ENCODE data around the gene MMP20. TPM values are rescaled to one million over a fixed set of nuclear protein-coding genes. Genes with fewer than 3 reads are reported as not detected.

MMP20 gene
- polyA plus RNA-seq, 2 of the 4 experiments (the other 2 are of a cell fraction), result not detected

DNA sequence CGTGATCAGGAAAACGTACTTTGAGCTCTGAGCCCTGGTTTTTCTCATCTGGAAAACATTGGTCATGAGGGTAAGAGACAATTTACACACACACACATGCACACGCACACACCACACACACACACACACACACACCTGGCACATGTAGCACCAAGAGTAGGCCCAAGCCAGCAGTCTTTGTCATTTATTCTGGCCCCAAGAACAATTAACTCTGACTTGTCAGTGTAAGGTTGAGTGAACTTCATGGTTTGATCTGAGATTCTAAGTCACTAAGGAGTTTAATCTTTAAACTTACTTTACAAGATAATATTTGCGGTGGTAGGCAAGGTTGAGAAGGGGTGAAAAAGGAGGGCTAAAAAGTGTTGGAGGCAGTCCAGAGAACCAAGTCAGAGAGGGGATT is 44.1 kb downstream of the MMP20 start (continued):
- TF ChIP-seq, protein P1, sequence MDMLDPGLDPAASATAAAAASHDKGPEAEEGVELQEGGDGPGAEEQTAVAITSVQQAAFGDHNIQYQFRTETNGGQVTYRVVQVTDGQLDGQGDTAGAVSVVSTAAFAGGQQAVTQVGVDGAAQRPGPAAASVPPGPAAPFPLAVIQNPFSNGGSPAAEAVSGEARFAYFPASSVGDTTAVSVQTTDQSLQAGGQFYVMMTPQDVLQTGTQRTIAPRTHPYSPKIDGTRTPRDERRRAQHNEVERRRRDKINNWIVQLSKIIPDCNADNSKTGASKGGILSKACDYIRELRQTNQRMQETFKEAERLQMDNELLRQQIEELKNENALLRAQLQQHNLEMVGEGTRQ (IDR thresholded peaks at IDR 0.05), result no peak
- no peak for TF ChIP-seq HOXB5 (CRISPR knock-in tag; IDR thresholded peaks at IDR 0.05)

DNA sequence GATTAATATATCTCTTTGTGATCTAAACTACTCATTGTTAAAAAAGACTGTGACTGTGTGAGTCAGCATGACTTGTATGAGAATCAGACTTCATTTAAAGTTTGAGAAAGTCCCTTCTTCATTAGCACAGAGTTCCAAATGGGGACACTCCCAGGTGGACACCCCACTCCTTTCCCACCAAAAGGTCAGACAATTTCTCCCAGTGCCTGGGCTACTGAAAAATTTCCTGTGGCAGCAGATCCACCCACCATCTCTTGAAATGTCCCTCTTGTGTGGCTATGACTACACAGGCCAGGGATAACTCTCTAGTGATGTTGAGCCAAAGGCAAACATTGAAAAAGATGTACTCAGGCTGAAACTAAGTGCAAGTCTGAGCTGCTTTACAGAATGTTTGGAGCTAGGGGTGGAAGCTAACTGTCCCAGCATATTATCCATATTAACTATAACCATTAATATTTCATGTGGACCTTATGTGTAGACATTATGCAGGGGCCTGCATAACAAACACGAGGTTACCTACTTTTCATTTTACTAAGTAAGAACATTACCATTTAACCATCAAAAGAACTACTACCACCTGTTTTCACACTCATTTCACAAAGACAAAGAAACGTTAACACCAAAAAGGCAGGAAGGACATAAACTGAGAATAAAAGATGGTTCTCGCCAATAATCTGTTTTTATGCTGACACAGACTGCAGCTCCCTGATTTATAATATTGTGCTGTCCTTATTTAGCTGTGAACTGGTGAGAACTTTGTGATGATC is 44.8 kb downstream of the MMP20 start:
- TF ChIP-seq CHD4 (IDR thresholded peaks at IDR 0.05; ENCODE audit: borderline replicate concordance), result no peak
- TF ChIP-seq HDAC2 (IDR thresholded peaks at IDR 0.05), result no peak
- TF ChIP-seq MYC (IDR thresholded peaks at IDR 0.05; ENCODE audit: borderline replicate concordance, low read length), result no peak
- no peak for TF ChIP-seq MAZ (IDR thresholded peaks at IDR 0.05; ENCODE audit: borderline replicate concordance, low read depth, low read length)
- no peak for TF ChIP-seq KDM1A (IDR thresholded peaks at IDR 0.05; ENCODE audit: low read depth)
- TF ChIP-seq ZSCAN20 (CRISPR knock-in tag; IDR thresholded peaks at IDR 0.05), result no peak
- TF ChIP-seq ZFP36 (IDR thresholded peaks at IDR 0.05; ENCODE audit: borderline replicate concordance, partially characterized antibody), result no peak
- TF ChIP-seq JUNB (IDR thresholded peaks at IDR 0.05), result no peak
- TF ChIP-seq RAD21 (conservative IDR thresholded peaks at IDR 0.05 in 1 of 2, IDR thresholded peaks at IDR 0.05 in 1 of 2), result no peak
- no peak for TF ChIP-seq FOSB (CRISPR knock-in tag; IDR thresholded peaks at IDR 0.05)
- TF ChIP-seq, protein P2, sequence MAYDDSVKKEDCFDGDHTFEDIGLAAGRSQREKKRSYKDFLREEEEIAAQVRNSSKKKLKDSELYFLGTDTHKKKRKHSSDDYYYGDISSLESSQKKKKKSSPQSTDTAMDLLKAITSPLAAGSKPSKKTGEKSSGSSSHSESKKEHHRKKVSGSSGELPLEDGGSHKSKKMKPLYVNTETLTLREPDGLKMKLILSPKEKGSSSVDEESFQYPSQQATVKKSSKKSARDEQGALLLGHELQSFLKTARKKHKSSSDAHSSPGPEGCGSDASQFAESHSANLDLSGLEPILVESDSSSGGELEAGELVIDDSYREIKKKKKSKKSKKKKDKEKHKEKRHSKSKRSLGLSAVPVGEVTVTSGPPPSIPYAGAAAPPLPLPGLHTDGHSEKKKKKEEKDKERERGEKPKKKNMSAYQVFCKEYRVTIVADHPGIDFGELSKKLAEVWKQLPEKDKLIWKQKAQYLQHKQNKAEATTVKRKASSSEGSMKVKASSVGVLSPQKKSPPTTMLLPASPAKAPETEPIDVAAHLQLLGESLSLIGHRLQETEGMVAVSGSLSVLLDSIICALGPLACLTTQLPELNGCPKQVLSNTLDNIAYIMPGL (CRISPR knock-in tag; IDR thresholded peaks at IDR 0.05; ENCODE audit: borderline replicate concordance), result no peak
- TF ChIP-seq, protein P3, sequence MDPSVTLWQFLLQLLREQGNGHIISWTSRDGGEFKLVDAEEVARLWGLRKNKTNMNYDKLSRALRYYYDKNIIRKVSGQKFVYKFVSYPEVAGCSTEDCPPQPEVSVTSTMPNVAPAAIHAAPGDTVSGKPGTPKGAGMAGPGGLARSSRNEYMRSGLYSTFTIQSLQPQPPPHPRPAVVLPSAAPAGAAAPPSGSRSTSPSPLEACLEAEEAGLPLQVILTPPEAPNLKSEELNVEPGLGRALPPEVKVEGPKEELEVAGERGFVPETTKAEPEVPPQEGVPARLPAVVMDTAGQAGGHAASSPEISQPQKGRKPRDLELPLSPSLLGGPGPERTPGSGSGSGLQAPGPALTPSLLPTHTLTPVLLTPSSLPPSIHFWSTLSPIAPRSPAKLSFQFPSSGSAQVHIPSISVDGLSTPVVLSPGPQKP (IDR thresholded peaks at IDR 0.05; ENCODE audit: low read depth, low read length), result no peak
- no peak for TF ChIP-seq EHF (CRISPR knock-in tag; IDR thresholded peaks at IDR 0.05)
- no peak for TF ChIP-seq EP300 (IDR thresholded peaks at IDR 0.05)
- TF ChIP-seq NFE2L2 (conservative IDR thresholded peaks at IDR 0.05; ENCODE audit: low read length), result no peak
- no peak for TF ChIP-seq NR3C1 (IDR thresholded peaks at IDR 0.05)
- TF ChIP-seq, protein P4, sequence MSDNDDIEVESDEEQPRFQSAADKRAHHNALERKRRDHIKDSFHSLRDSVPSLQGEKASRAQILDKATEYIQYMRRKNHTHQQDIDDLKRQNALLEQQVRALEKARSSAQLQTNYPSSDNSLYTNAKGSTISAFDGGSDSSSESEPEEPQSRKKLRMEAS (IDR thresholded peaks at IDR 0.05), result no peak
- no peak for TF ChIP-seq FOSL2 (IDR thresholded peaks at IDR 0.05)
- TF ChIP-seq FOSL2 (CRISPR knock-in tag; IDR thresholded peaks at IDR 0.05), result no peak
- no peak for TF ChIP-seq NPAS2 (CRISPR knock-in tag; IDR thresholded peaks at IDR 0.05; ENCODE audit: borderline replicate concordance)
- 90% methylated on average over 3 of the region's 3 CpGs for WGBS (ENCODE audit: missing lambda C conversion rate)
- Histone ChIP-seq H3K27ac (peak overlapping the region in 1 of 2 experiments; percentile 52; a peak in 4 of 6 replicates), H3K4me2 (peak overlapping the region; percentile 33; the same call in 1 of the 3 replicates), H3K9me3 (0 out of 3 replicates have a peak, but pooled peaks cover 3% of the 10 kb centered on the region), H3K4me3 (no peak overlapping the region), H3K4me1 (peaks cover 12% of the 10 kb centered on the region)
- ChIA-PET POLR2A (no interaction called here), CTCF (no interaction called here)
- ATAC-seq (peak in 1 of 2 experiments; percentile 37; a peak in 2 of 6 replicates), FAIRE-seq (no peak), DNase-seq (ENCODE audit: low read depth in 1 of 2, low spot score in 1 of 2) (no peak)

Data from A549 (cell line).